ENCODE results near the gene USP11.

DNA sequence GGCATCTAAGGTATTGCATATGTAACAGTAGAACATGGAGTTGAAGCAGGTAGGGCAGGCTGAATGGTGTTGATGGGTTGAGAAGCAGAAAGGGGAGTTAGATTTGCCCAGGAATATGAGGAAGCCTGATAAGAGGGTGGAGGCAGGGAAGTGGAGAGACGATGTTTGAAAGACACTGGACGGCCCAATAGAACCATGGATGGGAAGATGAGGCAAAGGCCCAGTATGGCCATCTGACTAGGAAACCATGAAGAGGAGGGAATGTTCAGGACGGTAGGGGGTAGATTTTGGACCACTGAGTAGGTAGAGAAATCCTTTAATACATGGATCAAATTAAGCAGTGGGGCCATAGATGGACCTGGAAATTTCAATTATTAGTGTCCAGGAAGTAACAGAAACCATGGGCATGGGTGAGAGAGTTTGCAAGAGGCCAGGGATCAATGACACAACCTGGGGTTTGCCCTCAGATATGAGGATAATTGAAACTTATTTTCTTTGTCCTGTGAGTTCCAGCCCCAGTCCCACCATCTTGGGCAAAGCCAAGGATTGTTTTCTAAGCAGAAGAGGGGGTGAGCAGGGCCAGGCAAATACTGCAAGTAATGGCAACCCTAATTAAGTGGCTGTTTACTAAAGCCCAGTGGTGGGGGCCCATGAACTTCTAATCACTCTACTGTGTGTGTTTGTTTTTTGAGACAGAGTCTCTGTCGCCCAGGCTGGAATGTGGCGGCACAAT lies 2.5 kb upstream of the USP11 start:
- TF ChIP-seq, protein P1, sequence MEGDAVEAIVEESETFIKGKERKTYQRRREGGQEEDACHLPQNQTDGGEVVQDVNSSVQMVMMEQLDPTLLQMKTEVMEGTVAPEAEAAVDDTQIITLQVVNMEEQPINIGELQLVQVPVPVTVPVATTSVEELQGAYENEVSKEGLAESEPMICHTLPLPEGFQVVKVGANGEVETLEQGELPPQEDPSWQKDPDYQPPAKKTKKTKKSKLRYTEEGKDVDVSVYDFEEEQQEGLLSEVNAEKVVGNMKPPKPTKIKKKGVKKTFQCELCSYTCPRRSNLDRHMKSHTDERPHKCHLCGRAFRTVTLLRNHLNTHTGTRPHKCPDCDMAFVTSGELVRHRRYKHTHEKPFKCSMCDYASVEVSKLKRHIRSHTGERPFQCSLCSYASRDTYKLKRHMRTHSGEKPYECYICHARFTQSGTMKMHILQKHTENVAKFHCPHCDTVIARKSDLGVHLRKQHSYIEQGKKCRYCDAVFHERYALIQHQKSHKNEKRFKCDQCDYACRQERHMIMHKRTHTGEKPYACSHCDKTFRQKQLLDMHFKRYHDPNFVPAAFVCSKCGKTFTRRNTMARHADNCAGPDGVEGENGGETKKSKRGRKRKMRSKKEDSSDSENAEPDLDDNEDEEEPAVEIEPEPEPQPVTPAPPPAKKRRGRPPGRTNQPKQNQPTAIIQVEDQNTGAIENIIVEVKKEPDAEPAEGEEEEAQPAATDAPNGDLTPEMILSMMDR (conservative IDR thresholded peaks at IDR 0.05; ENCODE audit: low read depth in 2 of 2): no peak
- TF ChIP-seq EZH2phosphoT487 (IDR thresholded peaks at IDR 0.05; ENCODE audit: unreplicated experiment): no peak
- TF ChIP-seq ZNF331 (CRISPR knock-in tag; IDR thresholded peaks at IDR 0.05; ENCODE audit: low read depth): no peak
- TF ChIP-seq, protein P2, sequence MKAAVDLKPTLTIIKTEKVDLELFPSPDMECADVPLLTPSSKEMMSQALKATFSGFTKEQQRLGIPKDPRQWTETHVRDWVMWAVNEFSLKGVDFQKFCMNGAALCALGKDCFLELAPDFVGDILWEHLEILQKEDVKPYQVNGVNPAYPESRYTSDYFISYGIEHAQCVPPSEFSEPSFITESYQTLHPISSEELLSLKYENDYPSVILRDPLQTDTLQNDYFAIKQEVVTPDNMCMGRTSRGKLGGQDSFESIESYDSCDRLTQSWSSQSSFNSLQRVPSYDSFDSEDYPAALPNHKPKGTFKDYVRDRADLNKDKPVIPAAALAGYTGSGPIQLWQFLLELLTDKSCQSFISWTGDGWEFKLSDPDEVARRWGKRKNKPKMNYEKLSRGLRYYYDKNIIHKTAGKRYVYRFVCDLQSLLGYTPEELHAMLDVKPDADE (IDR thresholded peaks at IDR 0.05): no peak
- TF ChIP-seq EZH2 (IDR thresholded peaks at IDR 0.05; ENCODE audit: low read depth, unreplicated experiment): no peak
- no peak for TF ChIP-seq POLR2AphosphoS5 (IDR thresholded peaks at IDR 0.05; ENCODE audit: low read depth)
- TF ChIP-seq, protein P3, sequence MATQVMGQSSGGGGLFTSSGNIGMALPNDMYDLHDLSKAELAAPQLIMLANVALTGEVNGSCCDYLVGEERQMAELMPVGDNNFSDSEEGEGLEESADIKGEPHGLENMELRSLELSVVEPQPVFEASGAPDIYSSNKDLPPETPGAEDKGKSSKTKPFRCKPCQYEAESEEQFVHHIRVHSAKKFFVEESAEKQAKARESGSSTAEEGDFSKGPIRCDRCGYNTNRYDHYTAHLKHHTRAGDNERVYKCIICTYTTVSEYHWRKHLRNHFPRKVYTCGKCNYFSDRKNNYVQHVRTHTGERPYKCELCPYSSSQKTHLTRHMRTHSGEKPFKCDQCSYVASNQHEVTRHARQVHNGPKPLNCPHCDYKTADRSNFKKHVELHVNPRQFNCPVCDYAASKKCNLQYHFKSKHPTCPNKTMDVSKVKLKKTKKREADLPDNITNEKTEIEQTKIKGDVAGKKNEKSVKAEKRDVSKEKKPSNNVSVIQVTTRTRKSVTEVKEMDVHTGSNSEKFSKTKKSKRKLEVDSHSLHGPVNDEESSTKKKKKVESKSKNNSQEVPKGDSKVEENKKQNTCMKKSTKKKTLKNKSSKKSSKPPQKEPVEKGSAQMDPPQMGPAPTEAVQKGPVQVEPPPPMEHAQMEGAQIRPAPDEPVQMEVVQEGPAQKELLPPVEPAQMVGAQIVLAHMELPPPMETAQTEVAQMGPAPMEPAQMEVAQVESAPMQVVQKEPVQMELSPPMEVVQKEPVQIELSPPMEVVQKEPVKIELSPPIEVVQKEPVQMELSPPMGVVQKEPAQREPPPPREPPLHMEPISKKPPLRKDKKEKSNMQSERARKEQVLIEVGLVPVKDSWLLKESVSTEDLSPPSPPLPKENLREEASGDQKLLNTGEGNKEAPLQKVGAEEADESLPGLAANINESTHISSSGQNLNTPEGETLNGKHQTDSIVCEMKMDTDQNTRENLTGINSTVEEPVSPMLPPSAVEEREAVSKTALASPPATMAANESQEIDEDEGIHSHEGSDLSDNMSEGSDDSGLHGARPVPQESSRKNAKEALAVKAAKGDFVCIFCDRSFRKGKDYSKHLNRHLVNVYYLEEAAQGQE (IDR thresholded peaks at IDR 0.05; ENCODE audit: unreplicated experiment): no peak
- TF ChIP-seq JUNB (IDR thresholded peaks at IDR 0.05; ENCODE audit: unreplicated experiment): no peak
- no peak for TF ChIP-seq CREB1 (CRISPR knock-in tag; IDR thresholded peaks at IDR 0.05; ENCODE audit: low read depth)
- no peak for TF ChIP-seq NANOG (IDR thresholded peaks at IDR 0.05; ENCODE audit: borderline replicate concordance)
- no peak for TF ChIP-seq STAT1 (IDR thresholded peaks at IDR 0.05; ENCODE audit: unreplicated experiment)
- TF ChIP-seq, protein P4, sequence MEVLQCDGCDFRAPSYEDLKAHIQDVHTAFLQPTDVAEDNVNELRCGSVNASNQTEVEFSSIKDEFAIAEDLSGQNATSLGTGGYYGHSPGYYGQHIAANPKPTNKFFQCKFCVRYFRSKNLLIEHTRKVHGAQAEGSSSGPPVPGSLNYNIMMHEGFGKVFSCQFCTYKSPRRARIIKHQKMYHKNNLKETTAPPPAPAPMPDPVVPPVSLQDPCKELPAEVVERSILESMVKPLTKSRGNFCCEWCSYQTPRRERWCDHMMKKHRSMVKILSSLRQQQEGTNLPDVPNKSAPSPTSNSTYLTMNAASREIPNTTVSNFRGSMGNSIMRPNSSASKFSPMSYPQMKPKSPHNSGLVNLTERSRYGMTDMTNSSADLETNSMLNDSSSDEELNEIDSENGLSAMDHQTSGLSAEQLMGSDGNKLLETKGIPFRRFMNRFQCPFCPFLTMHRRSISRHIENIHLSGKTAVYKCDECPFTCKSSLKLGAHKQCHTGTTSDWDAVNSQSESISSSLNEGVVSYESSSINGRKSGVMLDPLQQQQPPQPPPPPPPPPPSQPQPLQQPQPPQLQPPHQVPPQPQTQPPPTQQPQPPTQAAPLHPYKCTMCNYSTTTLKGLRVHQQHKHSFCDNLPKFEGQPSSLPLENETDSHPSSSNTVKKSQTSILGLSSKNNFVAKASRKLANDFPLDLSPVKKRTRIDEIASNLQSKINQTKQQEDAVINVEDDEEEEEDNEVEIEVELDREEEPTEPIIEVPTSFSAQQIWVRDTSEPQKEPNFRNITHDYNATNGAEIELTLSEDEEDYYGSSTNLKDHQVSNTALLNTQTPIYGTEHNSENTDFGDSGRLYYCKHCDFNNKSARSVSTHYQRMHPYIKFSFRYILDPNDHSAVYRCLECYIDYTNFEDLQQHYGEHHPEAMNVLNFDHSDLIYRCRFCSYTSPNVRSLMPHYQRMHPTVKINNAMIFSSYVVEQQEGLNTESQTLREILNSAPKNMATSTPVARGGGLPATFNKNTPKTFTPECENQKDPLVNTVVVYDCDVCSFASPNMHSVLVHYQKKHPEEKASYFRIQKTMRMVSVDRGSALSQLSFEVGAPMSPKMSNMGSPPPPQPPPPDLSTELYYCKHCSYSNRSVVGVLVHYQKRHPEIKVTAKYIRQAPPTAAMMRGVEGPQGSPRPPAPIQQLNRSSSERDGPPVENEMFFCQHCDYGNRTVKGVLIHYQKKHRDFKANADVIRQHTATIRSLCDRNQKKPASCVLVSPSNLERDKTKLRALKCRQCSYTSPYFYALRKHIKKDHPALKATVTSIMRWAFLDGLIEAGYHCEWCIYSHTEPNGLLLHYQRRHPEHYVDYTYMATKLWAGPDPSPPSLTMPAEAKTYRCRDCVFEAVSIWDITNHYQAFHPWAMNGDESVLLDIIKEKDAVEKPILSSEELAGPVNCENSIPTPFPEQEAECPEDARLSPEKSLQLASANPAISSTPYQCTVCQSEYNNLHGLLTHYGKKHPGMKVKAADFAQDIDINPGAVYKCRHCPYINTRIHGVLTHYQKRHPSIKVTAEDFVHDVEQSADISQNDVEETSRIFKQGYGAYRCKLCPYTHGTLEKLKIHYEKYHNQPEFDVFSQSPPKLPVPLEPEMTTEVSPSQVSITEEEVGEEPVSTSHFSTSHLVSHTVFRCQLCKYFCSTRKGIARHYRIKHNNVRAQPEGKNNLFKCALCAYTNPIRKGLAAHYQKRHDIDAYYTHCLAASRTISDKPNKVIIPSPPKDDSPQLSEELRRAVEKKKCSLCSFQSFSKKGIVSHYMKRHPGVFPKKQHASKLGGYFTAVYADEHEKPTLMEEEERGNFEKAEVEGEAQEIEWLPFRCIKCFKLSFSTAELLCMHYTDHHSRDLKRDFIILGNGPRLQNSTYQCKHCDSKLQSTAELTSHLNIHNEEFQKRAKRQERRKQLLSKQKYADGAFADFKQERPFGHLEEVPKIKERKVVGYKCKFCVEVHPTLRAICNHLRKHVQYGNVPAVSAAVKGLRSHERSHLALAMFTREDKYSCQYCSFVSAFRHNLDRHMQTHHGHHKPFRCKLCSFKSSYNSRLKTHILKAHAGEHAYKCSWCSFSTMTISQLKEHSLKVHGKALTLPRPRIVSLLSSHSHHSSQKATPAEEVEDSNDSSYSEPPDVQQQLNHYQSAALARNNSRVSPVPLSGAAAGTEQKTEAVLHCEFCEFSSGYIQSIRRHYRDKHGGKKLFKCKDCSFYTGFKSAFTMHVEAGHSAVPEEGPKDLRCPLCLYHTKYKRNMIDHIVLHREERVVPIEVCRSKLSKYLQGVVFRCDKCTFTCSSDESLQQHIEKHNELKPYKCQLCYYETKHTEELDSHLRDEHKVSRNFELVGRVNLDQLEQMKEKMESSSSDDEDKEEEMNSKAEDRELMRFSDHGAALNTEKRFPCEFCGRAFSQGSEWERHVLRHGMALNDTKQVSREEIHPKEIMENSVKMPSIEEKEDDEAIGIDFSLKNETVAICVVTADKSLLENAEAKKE (CRISPR knock-in tag; IDR thresholded peaks at IDR 0.05): no peak
